Astrocyte of the hippocampus (primary cell): ENCODE data around the gene SDK2.

Source experiments
- DNase-seq: peaks from one replicate; pipeline ENCODE4 v3.0.0; 2011; ENCODE audit warnings: low read depth, low spot score

SDK2 gene

DNA sequence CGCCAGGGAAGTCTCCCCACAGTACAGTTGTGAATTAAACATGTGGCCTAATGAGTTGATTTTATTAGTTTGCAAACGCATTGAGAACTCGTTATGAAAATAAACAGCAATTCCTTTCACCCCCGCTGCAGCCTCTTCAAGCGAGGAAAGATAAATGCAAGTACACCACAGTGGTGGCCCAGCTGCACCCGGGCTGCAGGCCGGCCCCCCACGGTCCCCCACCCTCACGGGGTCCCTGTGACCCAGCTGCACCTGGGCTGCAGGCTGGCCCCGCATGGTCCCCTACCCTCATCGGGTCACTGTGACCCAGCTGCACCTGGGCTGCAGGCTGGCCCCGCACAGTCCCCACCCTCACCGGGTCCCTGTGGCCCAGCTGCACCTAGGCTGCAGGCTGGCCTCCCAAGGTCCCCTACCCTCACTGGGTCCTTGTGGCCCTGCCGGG, 32.2 kb downstream of the SDK2 start:
- no peak for DNase-seq

DNA sequence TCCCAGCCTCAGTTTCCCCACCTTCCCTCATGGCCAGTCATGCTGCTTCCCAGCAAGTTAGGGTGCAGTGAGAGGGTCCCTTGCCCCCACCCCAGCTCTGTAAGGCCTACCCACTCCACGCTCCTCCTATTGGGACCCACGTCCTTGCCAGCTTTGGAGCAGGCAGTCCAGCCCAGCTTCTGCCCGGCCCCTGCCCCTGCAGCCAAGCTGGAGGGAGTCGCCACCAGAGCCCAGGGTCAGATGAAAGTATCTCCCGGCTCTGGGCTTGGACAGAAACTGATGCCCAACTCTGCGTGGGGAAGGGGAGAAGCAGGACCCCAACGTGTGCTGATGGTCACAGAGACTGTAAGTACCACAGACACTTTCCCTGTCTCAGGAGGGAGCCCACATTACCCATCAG, 32.6 kb downstream of the SDK2 start:
- no peak for DNase-seq

DNA sequence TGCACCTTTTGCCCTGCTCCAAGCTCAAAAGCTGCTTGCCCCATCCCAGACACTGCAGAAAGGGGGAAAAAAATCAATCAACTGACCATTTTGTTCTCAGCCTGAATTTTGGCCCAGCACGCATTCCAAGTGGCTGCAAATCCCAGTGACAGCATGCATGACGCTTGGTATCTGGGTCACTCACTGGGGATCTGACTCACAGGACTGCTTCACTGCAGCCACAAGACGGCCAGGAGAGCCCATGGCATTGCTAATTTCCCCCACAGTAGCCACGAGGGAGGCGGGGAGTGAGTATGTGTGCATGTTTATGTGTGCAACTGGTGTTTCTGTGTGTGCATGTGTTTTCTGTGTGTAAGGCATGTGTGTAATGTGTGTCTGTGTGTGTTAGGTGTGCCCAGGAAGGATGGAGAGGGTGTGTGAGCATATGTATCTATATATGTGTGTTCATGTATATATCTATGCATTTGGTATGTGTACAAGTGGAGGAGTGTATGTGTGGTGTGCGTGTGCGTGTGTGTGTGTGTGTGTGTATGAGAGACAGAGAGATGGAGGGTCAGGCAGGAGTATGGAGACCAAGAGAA, 33.8 kb downstream of the SDK2 start:
- peak; percentile 41 for DNase-seq

DNA sequence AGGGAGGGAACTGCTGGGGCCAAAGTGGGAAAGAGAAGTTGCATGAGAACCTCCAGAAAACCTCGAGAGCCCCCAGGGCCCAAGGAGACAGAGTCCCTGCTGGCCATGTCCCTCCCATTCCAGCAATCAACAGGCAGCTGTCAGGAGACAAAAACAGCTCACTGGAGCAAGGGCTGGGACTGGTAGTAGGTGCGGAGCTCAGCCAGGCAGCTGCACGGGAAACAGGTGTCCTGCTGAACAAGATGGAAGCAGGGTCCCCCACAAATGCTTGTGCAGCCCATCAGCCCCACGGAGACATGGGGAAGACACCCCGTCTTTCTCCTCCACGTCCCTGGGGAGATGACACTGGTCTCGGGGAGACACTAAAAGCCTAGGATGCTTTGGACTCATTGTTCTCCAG, 34.5 kb downstream of the SDK2 start:
- DNase-seq: no peak

DNA sequence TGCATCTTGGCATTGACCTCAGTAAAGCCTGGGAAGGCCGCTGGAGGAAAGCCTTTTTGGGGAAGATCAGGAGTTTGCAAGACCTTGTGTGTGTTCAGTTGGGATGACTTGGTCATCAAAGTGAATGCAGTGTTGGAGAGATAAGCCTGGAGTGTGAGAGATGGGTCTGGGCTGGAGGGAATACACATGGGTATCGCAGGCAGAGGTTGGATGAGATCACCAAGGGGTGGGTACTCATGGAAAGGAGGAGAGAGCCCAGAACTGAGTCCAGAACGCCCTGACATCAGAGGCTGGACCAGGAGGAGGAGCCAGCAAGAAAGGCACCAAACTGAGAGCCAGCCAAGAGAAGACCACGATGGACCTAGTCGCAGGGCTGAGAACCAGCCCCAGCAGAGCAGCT, 35.2 kb downstream of the SDK2 start:
- DNase-seq: no peak

DNA sequence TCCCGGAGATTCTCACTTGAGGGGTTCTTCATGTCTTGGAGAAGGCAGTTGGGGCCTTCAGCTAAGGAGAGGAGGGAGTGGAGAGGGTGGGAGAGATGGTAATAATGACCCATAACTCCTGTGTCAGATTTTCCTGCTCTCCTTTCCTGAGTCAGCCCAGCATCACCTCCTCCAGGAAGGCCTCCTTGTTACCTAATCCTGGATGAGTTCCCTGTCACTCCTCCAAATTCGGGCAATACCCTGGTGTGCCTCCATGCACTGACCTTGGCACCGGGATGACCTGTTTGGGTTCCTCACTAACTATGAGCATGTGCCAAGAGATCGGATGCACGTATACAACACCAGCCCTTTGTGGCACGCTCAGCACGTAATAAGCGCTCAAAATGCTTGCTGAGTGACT, 38.8 kb downstream of the SDK2 start:
- no peak for DNase-seq

DNA sequence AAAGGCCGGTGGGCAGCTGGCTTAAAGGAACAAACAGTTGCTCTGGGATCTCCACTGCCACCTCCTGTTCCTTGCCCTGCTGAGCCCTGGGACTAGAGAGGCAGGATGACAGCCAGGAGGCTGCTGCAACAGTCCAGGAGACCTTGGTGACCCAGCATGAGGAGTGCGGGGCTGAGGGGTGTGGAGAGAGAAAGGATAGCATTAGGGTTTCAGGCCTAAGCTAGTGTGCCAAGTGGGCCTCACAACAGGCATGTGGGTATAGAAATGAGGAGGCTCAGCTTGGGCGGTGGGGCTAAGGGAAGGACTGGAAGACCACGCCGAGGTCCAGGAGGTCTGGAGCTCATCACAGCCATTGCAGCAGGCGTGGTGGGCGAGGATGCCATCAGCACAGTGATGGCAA, 39.8 kb downstream of the SDK2 start:
- DNase-seq: no peak

DNA sequence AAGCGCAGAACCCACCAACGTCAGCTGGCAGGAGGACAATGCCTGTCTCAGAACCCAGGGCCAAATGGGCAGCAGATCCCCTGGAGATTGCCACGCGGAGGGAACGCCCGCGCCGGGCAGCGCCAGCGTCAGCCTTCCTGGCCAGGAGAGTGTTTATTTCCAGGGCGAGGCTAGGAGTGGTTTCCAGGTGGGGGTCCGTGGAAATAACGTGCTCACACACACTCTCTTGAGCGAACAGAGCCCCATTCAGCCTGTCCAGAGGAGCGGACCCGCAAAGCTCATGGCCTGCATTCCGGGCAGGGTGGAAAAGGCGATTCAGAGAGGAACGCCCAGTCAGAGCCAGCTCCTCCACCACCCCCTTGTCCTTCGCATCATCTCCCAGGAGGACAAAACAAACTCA, 40.3 kb downstream of the SDK2 start:
- DNase-seq: no peak

DNA sequence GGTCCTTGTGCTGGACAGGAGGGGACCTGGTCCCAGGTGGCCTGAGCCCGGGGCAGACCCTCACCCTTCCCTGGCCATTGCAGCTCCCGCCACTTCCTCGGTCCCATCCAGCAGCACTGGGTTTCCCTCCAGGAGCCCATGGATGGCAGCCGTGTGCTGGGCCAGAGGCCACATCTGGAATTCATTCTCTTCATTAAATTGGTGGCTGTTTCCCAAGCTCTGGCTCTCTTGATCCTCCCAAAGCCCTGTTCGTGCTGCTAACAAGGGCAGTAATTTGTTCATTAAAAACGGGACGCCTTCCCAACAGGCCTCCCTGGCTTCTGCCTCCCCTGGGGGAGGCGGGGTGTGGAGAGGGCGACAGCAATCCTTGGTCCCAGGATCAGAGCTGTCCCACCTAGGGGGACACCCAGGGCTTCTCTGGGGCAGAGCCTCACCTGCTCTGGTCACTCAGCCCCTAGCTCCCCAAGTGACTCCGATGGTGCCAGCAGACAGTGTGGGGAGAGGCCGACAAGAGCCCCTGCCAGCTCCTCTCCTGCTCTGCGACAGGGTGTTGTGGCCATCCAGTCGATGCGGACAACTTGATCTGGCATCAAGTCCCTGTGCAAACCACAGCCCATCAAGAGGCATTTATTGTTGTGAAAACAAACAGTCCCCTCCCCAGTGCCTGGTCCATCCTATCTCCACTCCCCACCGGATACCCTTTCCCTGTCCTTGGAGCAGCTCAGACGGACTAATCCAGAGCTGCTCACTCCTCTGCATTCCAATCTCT, 44.0 kb downstream of the SDK2 start:
- no peak for DNase-seq

DNA sequence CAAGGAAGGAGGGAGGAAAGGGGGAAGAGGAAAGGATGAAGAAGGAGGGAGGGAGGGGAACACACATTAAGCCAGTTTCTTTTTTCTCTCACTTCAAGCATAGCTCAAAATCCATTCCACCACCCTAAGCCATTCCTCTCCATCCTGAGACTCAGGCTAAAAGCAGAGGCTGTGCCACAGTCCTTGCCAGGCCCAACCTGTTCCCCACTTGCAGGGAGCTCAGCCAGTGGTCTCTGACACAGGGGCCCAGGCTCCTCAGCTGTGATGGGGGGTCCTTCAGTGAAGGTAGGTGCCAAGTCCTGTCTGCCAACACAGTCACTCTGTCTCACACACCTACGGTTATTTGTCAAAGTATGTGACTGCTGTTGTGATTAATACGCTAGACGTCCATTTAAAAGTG, 44.6 kb downstream of the SDK2 start:
- DNase-seq: no peak

DNA sequence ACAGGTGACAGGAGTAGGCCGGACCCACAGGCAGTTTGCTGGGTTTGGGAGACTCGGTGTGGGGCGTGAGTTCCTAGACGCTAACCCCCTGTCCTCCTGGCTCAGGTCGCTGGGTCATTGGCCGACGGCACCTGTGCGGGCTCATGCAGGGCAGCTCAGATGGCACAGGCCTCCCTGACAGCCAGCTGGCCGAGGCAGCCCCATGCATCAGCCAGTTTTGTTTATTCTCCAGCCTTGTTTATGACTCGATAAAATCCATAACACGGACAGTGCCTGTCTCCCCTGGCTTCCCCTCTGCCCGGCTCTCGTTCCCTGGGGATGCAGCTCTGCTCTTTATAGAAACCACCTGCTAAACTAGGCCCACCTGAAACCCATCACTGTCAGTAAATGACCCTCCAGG, 46.0 kb downstream of the SDK2 start:
- no peak for DNase-seq

DNA sequence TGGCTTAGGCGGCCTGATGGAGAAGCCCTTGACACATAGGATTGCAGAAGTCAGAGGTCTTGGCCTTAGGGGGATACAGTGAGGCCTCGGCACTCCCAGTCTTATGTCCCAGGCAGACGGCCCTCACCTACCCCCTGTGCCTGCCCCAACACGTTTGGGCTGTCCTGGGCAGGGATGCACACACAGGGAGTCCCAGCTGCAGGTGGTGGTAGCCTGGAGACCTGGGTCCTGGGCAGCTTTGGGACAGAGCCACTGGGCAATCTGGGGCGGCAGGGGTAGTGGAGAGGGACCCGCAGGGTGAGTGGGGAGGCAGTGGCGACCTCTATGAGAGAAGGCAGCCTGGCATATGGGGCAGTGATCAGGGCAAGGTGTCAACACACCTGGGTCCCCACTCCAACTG, 48.3 kb downstream of the SDK2 start:
- DNase-seq: no peak

DNA sequence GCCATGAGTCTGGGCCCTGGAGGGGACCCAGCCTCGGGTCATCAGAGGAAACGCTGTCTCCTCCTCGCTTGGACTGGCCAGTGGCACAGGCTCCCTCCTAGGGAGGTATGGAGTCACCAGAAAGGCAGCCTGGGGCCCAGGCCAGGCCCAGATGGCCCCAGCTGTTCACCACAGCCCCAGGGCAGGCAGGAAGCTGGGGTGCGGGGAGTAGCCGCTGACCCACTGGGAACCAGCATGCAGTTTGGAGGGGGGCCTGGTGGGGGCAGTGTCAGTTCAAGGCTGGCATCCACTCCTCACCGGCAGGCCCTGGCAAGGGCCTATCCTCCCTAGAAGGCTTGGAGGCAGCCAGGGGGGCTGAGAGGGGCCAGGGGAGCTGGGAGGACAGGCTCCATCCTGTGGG, 48.8 kb downstream of the SDK2 start:
- DNase-seq: peak; percentile 22

DNA sequence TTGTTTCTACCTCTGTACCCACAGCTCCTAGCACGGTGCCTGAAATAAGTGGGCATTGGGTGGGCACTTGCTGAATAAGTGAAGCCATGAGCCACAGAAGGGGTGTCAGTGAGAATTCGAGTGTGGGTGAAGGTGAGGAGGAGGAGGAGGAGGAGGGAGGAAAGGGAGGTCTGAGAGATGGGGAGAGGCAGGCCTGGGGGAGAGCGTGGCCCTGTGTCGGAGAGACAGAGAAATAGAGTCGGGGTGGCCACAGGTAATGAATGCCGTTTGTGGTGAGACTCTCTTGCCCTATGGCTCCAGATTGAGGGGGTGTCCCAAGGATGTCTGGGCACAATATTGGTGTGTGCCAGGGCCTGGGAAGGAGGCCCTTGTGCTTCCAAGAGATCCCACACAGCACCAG, 49.2 kb downstream of the SDK2 start:
- DNase-seq: no peak

DNA sequence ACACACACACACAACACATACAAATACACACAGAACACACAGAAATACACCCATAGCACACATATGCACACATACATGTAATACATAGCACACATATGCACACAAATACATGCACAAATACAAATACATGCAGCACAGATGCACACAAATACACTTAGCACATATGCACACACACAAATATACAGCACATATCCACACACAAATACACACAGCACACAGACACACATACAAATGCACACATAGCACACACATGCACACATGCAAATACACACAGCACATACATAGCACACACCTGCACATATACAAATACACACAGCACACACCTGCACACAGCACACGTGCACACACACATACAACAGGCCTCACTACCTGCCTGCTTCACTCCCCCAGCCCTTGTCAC, 49.6 kb downstream of the SDK2 start:
- no peak for DNase-seq

DNA sequence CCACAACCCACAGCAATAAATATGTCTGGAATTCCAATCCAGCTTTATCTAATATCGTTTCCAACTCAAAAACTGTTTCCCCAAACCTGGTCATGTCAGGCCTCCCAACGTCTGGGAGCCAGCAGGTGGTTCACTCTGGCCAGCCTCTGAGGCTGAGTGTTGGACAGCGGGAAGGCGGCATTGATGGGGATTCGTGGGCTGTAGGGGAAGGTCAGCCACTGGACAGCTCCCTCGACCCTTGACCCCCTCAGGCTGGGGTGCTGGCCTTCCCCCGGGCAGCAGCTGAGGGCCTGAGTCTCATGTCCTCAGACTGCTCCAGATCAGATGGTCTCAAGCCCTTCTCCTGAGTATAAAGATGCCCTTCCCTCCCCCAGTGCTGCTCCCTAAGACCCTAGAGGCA, 50.2 kb downstream of the SDK2 start:
- no peak for DNase-seq

DNA sequence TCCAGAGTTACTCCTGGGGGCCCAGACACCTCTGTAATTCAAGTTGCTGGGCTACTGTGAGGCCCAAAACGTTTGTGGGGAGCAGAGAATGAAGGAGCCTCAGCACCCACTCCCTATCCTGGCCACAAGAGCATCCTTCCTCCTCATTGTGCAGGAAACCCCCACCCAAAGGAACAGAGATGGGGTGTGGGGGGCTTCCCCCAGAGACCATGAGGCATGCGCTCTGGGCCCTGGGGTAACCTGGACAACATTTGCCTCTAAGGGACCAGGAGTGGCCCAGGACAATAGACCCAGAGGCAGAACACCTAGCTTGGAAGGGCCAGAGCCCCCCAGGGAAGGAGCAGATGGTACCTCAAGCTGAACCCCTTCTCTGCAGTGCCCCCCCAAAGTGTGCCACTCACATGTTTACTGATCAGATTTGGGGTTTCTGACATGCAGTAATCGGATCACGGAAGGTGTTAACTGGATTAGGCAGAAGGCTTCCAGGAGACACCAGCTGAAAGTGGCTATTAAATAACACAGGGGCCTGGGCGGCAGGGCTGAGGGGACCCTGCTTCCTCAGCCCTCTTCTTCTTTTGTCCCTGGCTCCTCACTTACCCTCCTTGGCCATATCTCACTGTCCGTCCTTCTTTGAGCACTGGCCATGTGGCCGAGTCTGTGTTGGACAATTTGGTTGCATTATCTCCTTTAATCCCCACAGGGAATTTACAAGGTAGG, 50.8 kb downstream of the SDK2 start:
- DNase-seq: no peak

DNA sequence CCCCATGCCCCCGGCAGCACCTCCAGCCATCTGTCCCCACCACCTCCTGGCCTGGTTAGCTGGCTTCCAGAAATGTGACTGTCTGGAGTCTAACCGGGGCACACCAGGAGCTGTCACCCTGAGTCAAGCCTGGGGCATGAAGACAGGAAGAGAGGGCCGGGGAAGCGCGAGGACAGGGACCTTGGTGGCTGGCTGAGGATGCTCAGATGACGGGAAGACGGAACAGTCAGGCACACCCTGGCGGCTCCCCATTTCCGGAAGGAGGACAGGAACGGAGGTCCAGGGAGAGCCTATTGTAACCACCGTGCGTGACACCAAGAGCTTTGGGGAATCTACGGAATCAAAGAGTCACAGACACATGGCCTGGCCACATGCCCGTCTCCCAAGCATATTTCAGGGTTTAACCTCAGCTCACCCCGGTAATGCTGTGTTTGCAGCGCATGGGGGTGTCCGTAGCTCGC, 51.7 kb downstream of the SDK2 start:
- DNase-seq: no peak

DNA sequence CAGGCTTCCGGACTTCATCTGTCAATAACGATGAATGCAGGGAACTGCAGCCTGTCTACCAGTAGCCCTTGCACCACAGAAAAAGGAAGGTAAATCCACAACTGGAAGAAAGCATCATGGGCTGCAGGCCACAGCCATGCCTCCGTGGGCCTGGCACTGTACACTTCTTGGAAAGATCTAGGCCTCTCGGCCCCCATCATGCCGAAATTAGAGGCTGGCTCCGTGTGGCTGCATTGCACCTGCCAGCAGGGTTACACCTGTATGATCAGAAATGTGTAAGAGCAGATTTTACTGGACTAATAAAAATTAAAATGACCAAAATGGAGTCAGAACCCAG, 52.2 kb downstream of the SDK2 start:
- no peak for DNase-seq

DNA sequence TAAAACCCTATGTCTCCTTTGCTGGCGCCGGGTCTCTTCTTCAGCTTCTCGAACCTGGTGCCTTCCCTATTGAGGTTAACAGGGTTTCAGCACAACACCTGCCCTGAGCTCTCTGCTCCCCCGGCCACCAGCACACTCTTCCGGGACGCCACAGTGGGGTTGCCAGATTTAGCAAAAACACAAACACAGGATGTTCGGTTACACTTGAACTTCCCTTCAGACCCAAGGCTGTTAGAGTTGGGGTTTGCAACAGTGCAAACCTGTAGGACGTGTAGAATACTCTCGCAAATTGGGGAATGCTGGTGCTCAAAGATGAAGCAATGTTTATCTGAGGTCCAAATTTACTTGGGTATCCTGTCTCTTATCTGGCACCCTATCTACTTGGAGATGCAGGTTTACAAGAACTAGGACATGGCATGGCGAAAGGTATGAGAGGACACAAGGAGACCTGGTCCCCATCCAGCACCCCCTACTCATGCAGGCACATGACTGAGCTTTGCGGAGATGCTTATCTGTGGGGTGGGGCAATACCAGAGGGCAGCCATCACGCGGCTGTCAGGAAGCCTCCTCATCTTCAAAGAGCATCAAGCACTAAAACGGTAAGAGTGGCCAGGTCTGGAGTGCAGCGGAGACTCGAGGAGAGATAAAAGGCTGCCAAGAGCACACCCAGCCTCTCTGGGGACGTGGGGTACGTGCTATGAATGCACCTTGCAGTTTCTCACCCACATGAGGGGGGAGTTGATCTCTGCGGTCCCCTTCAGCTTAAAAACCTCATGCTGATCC, 52.8 kb downstream of the SDK2 start:
- DNase-seq: no peak

DNA sequence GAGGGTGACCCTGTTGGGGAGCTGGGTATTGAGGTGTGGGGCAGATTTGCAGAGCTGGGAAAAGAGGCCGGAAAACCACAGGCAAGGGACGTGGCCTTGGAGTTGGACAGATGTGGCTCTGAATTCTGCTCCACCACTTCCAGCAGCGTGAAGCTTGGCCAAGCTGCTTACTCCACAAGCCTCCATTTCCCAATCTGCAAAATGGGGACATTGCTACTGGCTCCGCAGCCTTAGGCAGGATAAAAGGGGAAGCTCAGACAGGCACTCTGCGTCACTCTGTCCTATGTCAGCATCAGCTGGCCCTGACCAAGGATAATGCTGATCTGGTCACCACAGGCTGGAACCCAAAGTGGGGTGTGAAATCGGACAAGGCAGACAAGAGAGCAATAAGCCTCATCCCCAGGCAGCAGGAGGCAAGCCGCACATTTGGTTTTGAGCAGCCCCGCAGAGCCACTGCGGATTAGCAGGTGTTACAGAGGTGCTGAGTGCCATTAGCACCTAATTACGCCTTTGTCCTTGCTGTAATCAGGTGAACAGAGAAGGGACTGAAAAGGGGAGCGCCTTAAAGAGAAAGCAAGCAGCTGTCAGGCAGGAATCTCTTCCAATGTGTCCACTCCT, 54.8 kb downstream of the SDK2 start:
- no peak for DNase-seq

DNA sequence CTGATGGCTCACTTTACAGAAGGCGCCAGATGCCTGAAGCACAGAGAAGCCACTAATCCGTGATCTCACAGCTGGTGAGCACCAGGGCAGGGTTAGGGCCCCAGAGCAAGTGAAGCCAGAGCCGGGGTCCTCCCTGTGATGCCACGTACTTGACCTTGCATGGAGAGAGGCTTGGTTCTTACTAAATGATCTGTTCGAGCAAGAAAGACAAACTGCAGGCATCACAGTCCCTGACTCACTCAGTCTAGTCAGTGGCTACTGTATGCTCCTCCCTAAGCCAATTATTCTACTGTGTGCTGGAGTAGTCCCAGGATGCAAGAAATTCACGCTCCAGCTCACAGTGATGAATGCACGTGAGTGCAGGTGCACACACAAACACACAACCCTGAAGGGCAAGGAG, 55.4 kb downstream of the SDK2 start:
- no peak for DNase-seq
